D341Med (cell line): Measurements from ENCODE around the gene ERBB4.
"Not testable (repeated sequence)": the region's sequence is repeated elsewhere in the genome, so short reads cannot be mapped to it uniquely, and the experiment has no call there.

Experiments
- DNase-seq: peaks from one replicate; pipeline ENCODE4 v3.0.0; 2012; ENCODE audit warnings: low spot score

Gene ERBB4

GRCh38 chr2:211592006-211592405 lies 946.6 kb downstream of the ERBB4 start:
- DNase-seq, result not testable (repeated sequence)

GRCh38 chr2:211591426-211591825 lies 947.2 kb downstream of the ERBB4 start:
- no peak for DNase-seq

GRCh38 chr2:211568439-211568838 lies 970.2 kb downstream of the ERBB4 start:
- no peak for DNase-seq

GRCh38 chr2:211564441-211564840 lies 974.2 kb downstream of the ERBB4 start:
- no peak for DNase-seq

GRCh38 chr2:211545582-211545981 lies 993.0 kb downstream of the ERBB4 start:
- no peak for DNase-seq

GRCh38 chr2:211534632-211535031 lies 1004.0 kb downstream of the ERBB4 start:
- DNase-seq, result no peak

- DNase-seq, result not testable (repeated sequence)
Observed at GRCh38 chr2:211524248-211524647, 1014.4 kb downstream of the ERBB4 start.

GRCh38 chr2:211516537-211516936 lies 1022.1 kb downstream of the ERBB4 start:
- DNase-seq, result no peak

GRCh38 chr2:211514049-211514448 lies 1024.6 kb downstream of the ERBB4 start:
- DNase-seq, result no peak

GRCh38 chr2:211513446-211513845 lies 1025.2 kb downstream of the ERBB4 start:
- no peak for DNase-seq

- DNase-seq, result no peak
Observed at GRCh38 chr2:211512806-211513205, 1025.8 kb downstream of the ERBB4 start.

- DNase-seq, result no peak
Observed at GRCh38 chr2:211503856-211504255, 1034.7 kb downstream of the ERBB4 start.

GRCh38 chr2:211503198-211503597 lies 1035.4 kb downstream of the ERBB4 start:
- no peak for DNase-seq

- no peak for DNase-seq
Observed at GRCh38 chr2:211498551-211499205, 1039.9 kb downstream of the ERBB4 start.

- DNase-seq, result no peak
Observed at GRCh38 chr2:211495339-211495738, 1043.3 kb downstream of the ERBB4 start.

GRCh38 chr2:211494536-211494935 lies 1044.1 kb downstream of the ERBB4 start:
- DNase-seq, result no peak

GRCh38 chr2:211494085-211494484 lies 1044.5 kb downstream of the ERBB4 start:
- no peak for DNase-seq

GRCh38 chr2:211487733-211488132 lies 1050.9 kb downstream of the ERBB4 start:
- DNase-seq, result no peak

- DNase-seq, result no peak
Observed at GRCh38 chr2:211479536-211480150, 1059.0 kb downstream of the ERBB4 start.

GRCh38 chr2:211477537-211478275 lies 1060.9 kb downstream of the ERBB4 start:
- no peak for DNase-seq

GRCh38 chr2:211473116-211473515 lies 1065.5 kb downstream of the ERBB4 start:
- DNase-seq, result no peak

- DNase-seq, result no peak
Observed at GRCh38 chr2:211469664-211470059, 1068.9 kb downstream of the ERBB4 start.
